Glutamatergic neuron (in vitro differentiated cells): ENCODE data around the gene ITGA8. TPM values are rescaled to one million over a fixed set of nuclear protein-coding genes. Genes with fewer than 3 reads are reported as not detected.

ENCODE experiments used
- DNase-seq: peaks from one replicate; pipeline ENCODE4 v3.0.0; 2022
- H3K27ac Mint-ChIP-seq: one replicate; pipeline ENCODE4 v1.8.0; 2020; ENCODE audit warnings: mild to moderate bottlenecking, mixed read lengths, inconsistent platforms; ENCODE audit not compliant: unreplicated experiment
- H3K27me3 Mint-ChIP-seq: one replicate; pipeline ENCODE4 v1.8.0; 2020; ENCODE audit warnings: mild to moderate bottlenecking, moderate library complexity, mixed read lengths, inconsistent platforms; ENCODE audit not compliant: unreplicated experiment
- H3K36me3 Mint-ChIP-seq: one replicate; pipeline ENCODE4 v1.8.0; 2020; ENCODE audit warnings: mild to moderate bottlenecking, mixed read lengths, inconsistent platforms; ENCODE audit not compliant: unreplicated experiment
- H3K4me1 Mint-ChIP-seq: one replicate; pipeline ENCODE4 v1.8.0; 2020; ENCODE audit warnings: mild to moderate bottlenecking, low read depth, mixed read lengths, inconsistent platforms; ENCODE audit not compliant: unreplicated experiment
- H3K4me3 Mint-ChIP-seq: one replicate; pipeline ENCODE4 v1.8.0; 2020; ENCODE audit warnings: mild to moderate bottlenecking, mixed read lengths, inconsistent platforms; ENCODE audit not compliant: unreplicated experiment
- H3K9me3 Mint-ChIP-seq: one replicate; pipeline ENCODE4 v1.8.0; 2020; ENCODE audit warnings: mild to moderate bottlenecking, moderate library complexity, mixed read lengths, inconsistent platforms; ENCODE audit not compliant: unreplicated experiment
- total RNA-seq: library from RNA; stranded (reverse); fragmentation: NEBNext Ultra II Directional; extraction: Animal tissue kit (Norgen Biotek cat#: 25700); gene quantifications from one replicate; pipeline ENCODE4 v1.2.1, GENCODE V29; 2021; ENCODE audit not compliant: unreplicated experiment
- TF ChIP-seq, protein P1 (sequence below): fragments of 200-600 bp; sonication (generic); IDR thresholded peaks from one replicate; pipeline ENCODE4 v1.5.0; 2021; ENCODE audit not compliant: partially characterized antibody, unreplicated experiment

Gene ITGA8
- total RNA-seq, 1 donor from 2014 or later, result 0.93 TPM

DNA sequence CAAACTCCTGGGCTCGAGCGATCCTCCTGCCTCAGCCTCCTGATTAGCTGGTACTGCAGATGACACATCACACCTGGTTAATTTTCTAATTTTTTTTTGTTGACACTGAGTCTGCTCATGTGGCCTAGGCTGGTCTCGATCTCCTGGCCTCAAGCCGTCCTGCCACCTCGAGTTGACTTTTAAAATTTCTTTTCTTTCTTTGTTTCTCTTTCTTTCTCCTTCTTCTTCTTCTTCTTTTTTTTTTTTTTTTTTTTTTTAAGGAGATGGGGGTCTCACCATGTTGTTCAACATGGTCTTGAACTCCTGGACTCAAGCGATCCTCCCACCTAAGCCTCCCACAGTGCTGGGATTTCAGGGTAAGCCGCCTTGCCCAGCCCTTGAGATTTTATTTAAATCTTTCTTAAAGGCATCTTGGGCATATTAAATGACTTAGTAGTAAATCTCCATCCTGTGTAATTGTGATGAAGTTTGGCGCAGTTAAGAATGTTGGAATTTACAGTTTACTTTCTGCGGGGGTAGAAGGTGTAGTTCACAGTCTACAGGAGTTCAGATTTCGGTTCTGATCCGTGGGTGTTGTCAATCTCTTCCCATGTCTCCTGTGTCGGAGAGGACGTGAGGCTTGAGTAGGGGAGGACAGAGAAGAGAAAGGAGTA, 1.0 kb upstream of the ITGA8 start:
- no peaks in the 10 kb centered on the region for H3K36me3 Mint-ChIP-seq
- H3K4me3 Mint-ChIP-seq, result peak overlapping the region; percentile 70
- no peak for DNase-seq
- no peak overlapping the region for H3K27ac Mint-ChIP-seq
- TF ChIP-seq, protein P1, sequence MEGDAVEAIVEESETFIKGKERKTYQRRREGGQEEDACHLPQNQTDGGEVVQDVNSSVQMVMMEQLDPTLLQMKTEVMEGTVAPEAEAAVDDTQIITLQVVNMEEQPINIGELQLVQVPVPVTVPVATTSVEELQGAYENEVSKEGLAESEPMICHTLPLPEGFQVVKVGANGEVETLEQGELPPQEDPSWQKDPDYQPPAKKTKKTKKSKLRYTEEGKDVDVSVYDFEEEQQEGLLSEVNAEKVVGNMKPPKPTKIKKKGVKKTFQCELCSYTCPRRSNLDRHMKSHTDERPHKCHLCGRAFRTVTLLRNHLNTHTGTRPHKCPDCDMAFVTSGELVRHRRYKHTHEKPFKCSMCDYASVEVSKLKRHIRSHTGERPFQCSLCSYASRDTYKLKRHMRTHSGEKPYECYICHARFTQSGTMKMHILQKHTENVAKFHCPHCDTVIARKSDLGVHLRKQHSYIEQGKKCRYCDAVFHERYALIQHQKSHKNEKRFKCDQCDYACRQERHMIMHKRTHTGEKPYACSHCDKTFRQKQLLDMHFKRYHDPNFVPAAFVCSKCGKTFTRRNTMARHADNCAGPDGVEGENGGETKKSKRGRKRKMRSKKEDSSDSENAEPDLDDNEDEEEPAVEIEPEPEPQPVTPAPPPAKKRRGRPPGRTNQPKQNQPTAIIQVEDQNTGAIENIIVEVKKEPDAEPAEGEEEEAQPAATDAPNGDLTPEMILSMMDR, result no peak
- peaks cover 3% of the 10 kb centered on the region for H3K4me1 Mint-ChIP-seq
- peaks cover 1% of the 10 kb centered on the region for H3K9me3 Mint-ChIP-seq
- peaks cover 2% of the 10 kb centered on the region for H3K27me3 Mint-ChIP-seq

DNA sequence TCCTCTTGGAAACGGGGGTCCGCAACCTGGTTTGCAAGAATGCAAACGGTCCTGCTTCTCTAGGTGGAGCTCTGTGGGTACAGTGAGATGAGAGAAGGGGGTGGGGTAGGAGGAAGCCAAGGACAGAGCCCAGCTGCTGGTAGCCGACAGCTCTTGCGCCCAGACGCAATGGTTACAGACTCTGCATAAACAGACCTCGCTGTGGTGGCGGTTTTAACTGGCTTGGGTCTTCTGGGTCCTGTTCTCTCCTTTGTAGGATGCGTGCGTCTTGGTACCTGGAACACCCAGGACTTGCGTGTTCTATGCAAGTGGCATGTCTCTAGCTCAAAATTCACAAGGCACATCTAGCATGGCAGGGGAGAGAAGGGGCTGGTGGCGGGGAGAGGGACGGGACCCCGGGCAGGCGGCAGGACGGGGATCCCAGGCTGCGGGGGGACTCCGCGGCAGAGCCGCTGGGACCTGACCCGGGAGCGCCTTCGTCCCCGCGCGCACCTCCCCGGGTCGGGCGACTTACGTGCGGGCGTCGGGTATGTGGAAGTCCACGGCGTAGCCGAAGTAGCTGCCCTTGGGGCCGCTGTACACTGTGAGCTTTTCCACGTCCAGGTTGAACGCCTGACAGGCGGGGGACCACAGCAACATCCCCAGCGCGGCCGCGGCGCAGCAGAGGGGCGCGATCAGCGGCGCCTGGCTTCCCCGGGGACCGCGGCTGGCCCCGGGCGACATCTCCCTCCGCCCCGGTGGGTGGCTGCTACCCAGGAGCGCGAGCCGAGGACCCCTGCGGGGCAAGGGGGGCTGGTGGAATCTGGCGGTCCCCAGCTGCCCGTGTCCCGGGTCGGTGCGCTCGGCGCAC, 448 bp downstream of the ITGA8 start:
- Mint-ChIP-seq H3K27ac (peak overlapping the region; percentile 67), H3K36me3 (no peaks in the 10 kb centered on the region), H3K4me1 (peaks cover 3% of the 10 kb centered on the region), H3K4me3 (peak overlapping the region; percentile 95), H3K9me3 (peaks cover 1% of the 10 kb centered on the region), H3K27me3 (peaks cover 2% of the 10 kb centered on the region)
- peak; percentile 48 for DNase-seq
- TF ChIP-seq, protein P1, result no peak

DNA sequence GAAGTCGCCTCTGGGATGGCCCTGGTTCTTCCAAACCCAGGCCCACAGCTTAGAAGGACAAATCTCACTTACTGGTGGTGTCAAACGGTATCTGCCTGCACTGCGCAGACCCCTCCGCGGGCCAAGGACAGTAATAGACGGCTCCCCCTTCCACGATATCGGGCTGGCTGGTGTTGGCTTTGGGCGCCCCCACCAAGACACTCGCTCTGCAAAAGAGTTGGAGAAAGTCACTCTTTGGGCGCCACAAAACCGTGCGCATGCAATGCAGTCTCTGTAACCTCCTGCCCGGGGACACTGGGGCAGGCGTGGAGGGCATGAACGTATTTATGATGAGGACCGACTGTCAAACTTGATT, 1.1 kb downstream of the ITGA8 start:
- H3K4me3 Mint-ChIP-seq, result peak overlapping the region; percentile 95
- peaks cover 3% of the 10 kb centered on the region for H3K4me1 Mint-ChIP-seq
- TF ChIP-seq, protein P1, result no peak
- H3K9me3 Mint-ChIP-seq, result peaks cover 1% of the 10 kb centered on the region
- no peaks in the 10 kb centered on the region for H3K36me3 Mint-ChIP-seq
- no peak overlapping the region for H3K27ac Mint-ChIP-seq
- H3K27me3 Mint-ChIP-seq, result peaks cover 2% of the 10 kb centered on the region
- DNase-seq, result peak; percentile 20

DNA sequence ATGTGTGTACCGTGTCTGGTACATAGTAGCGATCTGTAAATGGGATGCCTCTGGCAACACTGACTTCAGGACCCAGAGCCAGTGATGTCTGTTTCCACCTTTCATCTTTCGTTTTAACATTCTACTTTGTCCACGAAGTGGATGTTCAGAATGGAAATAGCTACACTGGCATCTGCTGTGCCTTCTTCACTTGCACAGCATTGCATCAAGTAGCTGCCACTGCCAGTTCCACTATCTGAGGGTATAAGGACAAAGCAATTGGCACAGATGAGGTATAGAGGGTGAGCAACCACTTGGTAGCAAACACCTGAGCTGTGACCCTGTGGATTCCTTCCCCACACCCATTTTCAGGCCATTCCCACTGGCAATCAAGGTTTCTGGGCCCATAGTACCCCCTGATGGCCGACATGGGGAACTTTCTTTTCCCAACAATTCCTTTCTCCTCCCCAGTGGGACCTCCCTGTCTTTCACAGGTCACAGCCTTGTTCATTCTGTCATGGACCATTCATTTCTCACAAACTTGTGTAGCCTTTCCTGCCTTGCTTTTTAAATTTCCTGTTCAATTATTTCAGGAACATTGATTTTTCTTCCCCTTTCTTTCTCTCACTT, 4.0 kb downstream of the ITGA8 start:
- Mint-ChIP-seq H3K4me3 (no peak overlapping the region), H3K36me3 (no peaks in the 10 kb centered on the region), H3K27ac (no peak overlapping the region), H3K9me3 (peaks cover 1% of the 10 kb centered on the region), H3K4me1 (peaks cover 3% of the 10 kb centered on the region), H3K27me3 (peaks cover 2% of the 10 kb centered on the region)
- DNase-seq, result peak; percentile 27
- TF ChIP-seq, protein P1, result peak; percentile 58
